Neural crest cell (in vitro differentiated cells): ENCODE data around the gene MS4A4E. TPM values are rescaled to one million over a fixed set of nuclear protein-coding genes. Genes with fewer than 3 reads are reported as not detected.
"Not testable (repeated sequence)": the region's sequence is repeated elsewhere in the genome, so short reads cannot be mapped to it uniquely, and the experiment has no call there.

Experiments used
- DNase-seq: peaks from one replicate; pipeline ENCODE4 v3.0.0; 2021; ENCODE audit warnings: low read depth, mixed read lengths, low spot score
- H3K27ac Mint-ChIP-seq: one replicate; pipeline ENCODE4 v1.8.0; 2021; ENCODE audit warnings: mild to moderate bottlenecking, mixed read lengths; ENCODE audit not compliant: unreplicated experiment
- H3K27me3 Mint-ChIP-seq: 2 replicates; pipeline ENCODE4 v1.8.0; 2021; ENCODE audit warnings: low read depth, mild to moderate bottlenecking, mixed read lengths
- H3K36me3 Mint-ChIP-seq: 2 replicates; pipeline ENCODE4 v1.8.0; 2021; ENCODE audit warnings: low read depth, mild to moderate bottlenecking, mixed read lengths
- H3K4me1 Mint-ChIP-seq: 2 replicates; pipeline ENCODE4 v1.8.0; 2021; ENCODE audit warnings: mixed read lengths
- H3K4me3 Mint-ChIP-seq: one replicate; pipeline ENCODE4 v1.8.0; 2021; ENCODE audit warnings: mild to moderate bottlenecking, mixed read lengths
- H3K9me3 Mint-ChIP-seq: 2 replicates; pipeline ENCODE4 v1.8.0; 2021; ENCODE audit warnings: mixed read lengths
- long read RNA-seq: library from polyadenylated mRNA; unstranded; transcript quantifications from one replicate; pipeline ENCODE4 v2.0.0, GENCODE V29; 2020
- total RNA-seq: library from RNA; stranded (reverse); gene quantifications from 2 replicates; pipeline ENCODE4 v1.2.1, GENCODE V29; 2021
- TF ChIP-seq, protein P1 (sequence below): fragments of 200-600 bp; sonication (generic); conservative IDR thresholded peaks from 2 replicates; pipeline ENCODE4 v1.5.0; 2021; ENCODE audit warnings: antibody characterized with exemption, mild to moderate bottlenecking

MS4A4E gene
- 0.27 and 0.28 TPM in 2 replicates for total RNA-seq
- long read RNA-seq, result 0 reads

DNA sequence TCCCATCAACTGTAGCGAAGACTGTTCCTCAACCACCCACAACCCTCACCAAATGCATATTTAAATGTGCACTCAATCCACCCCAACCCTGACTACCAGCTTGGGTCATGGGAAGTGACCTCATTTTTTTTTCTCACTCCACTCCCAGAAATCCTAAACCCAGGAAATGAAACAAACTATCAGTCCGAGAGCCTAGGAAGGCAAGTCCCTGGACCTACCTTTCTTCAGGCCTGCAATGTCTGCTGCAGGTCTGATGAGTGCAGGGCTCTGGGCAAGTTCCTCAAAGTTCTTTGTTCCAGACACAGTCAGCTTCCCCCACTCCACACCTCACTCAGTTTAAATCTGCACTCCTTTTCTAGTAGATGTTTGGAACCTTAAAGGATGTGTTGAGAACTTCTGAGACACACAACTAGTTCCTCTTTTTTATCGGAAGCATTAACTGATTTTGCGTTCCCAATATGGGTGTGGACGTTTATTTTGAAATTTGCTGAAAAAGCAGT, at the start of gene MS4A4E:
Gene MS4A4E, minus strand, starts transcription at position 398 of the 500 bp plus-strand sequence. CDS start 13,082 bp downstream, outside the sequence.
- Mint-ChIP-seq H3K27ac (no peak within 1 kb of the TSS), H3K27me3 (peaks cover 19% of the 10 kb centered on the region), H3K36me3 (no peaks in the 10 kb centered on the region), H3K9me3 (no peaks in the 10 kb centered on the region), H3K4me3 (no peak within 1 kb of the TSS), H3K4me1 (no peaks in the 10 kb centered on the region)
- TF ChIP-seq, protein P1, sequence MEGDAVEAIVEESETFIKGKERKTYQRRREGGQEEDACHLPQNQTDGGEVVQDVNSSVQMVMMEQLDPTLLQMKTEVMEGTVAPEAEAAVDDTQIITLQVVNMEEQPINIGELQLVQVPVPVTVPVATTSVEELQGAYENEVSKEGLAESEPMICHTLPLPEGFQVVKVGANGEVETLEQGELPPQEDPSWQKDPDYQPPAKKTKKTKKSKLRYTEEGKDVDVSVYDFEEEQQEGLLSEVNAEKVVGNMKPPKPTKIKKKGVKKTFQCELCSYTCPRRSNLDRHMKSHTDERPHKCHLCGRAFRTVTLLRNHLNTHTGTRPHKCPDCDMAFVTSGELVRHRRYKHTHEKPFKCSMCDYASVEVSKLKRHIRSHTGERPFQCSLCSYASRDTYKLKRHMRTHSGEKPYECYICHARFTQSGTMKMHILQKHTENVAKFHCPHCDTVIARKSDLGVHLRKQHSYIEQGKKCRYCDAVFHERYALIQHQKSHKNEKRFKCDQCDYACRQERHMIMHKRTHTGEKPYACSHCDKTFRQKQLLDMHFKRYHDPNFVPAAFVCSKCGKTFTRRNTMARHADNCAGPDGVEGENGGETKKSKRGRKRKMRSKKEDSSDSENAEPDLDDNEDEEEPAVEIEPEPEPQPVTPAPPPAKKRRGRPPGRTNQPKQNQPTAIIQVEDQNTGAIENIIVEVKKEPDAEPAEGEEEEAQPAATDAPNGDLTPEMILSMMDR, result no peak
- DNase-seq, result no peak

DNA sequence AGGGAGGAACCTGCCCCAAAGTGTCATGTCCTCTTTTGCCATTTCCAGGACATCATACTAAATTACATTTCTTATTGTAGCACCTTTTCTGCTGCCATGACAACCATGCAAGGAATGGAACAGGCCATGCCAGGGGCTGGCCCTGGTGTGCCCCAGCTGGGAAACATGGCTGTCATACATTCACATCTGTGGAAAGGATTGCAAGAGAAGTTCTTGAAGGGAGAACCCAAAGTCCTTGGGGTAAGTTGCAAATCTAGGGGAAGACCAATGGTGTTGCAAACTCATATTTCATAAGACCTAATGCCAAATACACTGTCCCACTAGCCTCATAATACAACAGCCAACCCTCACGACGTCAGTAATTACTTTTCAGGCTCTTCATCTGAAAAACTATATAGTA, 49.2 kb upstream of the MS4A4E start:
- peaks cover 14% of the 10 kb centered on the region for H3K9me3 Mint-ChIP-seq
- H3K27ac Mint-ChIP-seq, result no peak overlapping the region
- H3K27me3 Mint-ChIP-seq, result no peaks in the 10 kb centered on the region
- peaks cover 4% of the 10 kb centered on the region for H3K4me1 Mint-ChIP-seq
- DNase-seq, result no peak
- no peak overlapping the region for H3K4me3 Mint-ChIP-seq
- TF ChIP-seq, protein P1, result no peak
- H3K36me3 Mint-ChIP-seq, result peaks cover 13% of the 10 kb centered on the region

DNA sequence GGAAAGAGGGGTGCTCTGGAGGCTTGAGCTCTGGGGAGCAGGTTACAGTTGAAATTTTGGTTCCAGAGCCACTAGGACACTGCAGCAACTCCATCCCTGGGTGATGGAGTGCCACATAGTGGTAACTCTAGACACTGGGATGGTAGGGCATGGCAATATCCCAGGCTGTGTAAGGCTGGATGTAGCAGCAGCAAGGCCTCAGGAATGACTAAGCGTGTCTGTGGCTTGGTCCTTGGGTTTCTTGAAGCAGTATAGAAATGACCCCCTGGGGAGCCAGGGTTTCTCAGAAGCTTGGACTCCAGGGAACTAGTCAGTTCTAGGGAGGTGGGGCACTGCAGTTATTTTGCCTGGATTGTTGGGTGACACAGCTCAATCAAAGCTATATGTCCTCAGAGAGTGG, 45.6 kb upstream of the MS4A4E start:
- H3K9me3 Mint-ChIP-seq, result peaks cover 13% of the 10 kb centered on the region
- H3K4me1 Mint-ChIP-seq, result peaks cover 36% of the 10 kb centered on the region
- TF ChIP-seq, protein P1, result no peak
- H3K27ac Mint-ChIP-seq, result no peak overlapping the region
- no peaks in the 10 kb centered on the region for H3K27me3 Mint-ChIP-seq
- peaks cover 13% of the 10 kb centered on the region for H3K36me3 Mint-ChIP-seq
- H3K4me3 Mint-ChIP-seq, result no peak overlapping the region
- no peak for DNase-seq

DNA sequence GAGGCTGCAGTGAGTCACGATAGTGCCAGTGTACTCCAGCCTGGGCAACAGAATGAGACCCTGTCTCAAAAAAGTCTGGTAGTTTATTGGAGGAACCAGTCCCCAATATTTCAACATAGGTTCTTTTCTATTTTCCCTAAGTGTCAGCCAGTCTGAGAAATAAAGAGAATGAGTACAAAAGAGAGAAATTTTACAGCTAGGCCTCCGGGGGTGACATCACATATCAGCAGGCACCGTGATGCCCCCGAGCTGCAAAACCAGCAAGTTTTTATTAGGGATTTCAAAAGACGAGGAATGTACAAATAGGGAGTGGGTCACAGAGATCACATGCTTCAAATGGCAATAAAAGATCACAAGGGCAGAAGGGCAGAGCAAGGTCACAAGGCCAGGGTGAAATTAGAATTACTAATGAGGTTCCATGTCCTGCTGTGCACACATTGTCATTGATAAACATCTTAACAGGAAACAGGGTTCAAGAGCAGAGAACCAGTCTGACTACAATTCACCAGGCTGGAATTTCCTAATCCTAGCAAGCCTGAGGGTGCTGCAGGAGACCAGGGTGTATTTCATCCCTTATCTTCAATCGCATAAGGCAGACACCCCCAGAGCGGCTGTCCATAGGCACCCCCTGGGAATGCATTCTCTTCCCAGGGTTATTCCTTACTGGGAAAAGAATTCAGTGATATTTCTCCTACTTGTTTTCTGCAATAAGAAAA, 42.6 kb upstream of the MS4A4E start:
- DNase-seq, H3K27me3 Mint-ChIP-seq, H3K36me3 Mint-ChIP-seq: not testable (repeated sequence)
- H3K9me3 Mint-ChIP-seq, result peaks cover 20% of the 10 kb centered on the region
- peaks cover 39% of the 10 kb centered on the region for H3K4me1 Mint-ChIP-seq
- H3K4me3 Mint-ChIP-seq, result peak overlapping the region; percentile 1
- H3K27ac Mint-ChIP-seq, result peak overlapping the region; percentile 21

DNA sequence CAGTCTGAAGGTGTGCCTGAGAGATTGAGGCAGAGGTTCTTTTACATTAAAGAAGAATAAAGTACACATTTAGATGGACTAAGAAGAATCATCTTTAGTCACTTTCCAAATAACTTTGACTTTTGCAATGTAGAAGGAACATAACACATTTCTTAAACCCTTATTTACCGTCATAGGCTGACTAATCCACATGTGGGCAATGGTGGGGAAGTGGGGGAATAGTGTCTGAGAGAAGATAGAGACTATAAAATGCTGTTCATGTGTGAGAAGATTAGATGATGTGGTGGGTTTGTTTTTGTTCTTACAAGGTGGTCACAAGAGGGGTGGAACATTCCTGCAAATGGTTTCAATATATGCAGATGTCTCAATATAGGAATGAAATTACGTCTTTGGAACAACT, 39.3 kb upstream of the MS4A4E start:
- Mint-ChIP-seq H3K4me1 (peaks cover 39% of the 10 kb centered on the region), H3K9me3 (peaks cover 11% of the 10 kb centered on the region), H3K27me3 (no peaks in the 10 kb centered on the region), H3K36me3 (peaks cover 2% of the 10 kb centered on the region), H3K4me3 (no peak overlapping the region), H3K27ac (no peak overlapping the region)
- no peak for DNase-seq
- TF ChIP-seq, protein P1, result no peak

DNA sequence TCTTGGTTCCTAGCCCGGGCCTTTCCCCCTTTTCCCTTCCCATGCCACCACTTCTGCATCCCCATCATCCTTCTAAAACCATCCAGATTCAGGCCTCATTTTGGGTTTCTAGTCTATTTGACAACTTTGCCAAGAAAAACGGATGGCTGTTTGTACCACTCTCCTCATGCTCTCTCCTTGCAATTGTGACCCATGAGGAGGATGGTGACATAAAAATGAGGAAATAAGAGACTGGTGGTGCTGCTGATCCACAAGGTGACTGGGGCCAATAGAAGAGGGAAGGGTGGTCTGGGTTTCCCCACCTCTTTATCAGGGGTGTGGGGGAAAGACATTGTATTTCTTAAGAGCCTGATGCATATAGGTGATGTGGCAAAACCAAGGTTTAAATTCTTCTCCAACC, 38.5 kb upstream of the MS4A4E start:
- H3K4me3 Mint-ChIP-seq, result no peak overlapping the region
- DNase-seq, result no peak
- H3K4me1 Mint-ChIP-seq, result peaks cover 33% of the 10 kb centered on the region
- peaks cover 11% of the 10 kb centered on the region for H3K9me3 Mint-ChIP-seq
- TF ChIP-seq, protein P1, result no peak
- peaks cover 2% of the 10 kb centered on the region for H3K36me3 Mint-ChIP-seq
- no peaks in the 10 kb centered on the region for H3K27me3 Mint-ChIP-seq
- H3K27ac Mint-ChIP-seq, result no peak overlapping the region
